Lung (tissue), 12 donors: ENCODE measurements around the gene ARHGAP10. TPM values are rescaled to one million over a fixed set of nuclear protein-coding genes. Genes with fewer than 3 reads are reported as not detected.
A peak's percentile ranks its signal among the peaks of the same experiment; 100 is the strongest.

Experiments used
- ATAC-seq: fragments of 200-7000 bp; cut with Tn5 transposase; one replicate; pipeline ENCODE4 v1.9.1; 2020; ENCODE audit warnings: moderate number of reproducible peaks; ENCODE audit not compliant: insufficient read depth, low FRiP score
- DNase-seq, 3 donors: peaks; one replicate each; pipeline ENCODE4 v3.0.0-alpha.2; 2013 to 2017
- H3K27ac ChIP-seq, 2 donors: one replicate each; pipeline ENCODE4 v1.5.1; 2013; ENCODE audit warnings: mild to moderate bottlenecking in 2 of 2, moderate library complexity in 2 of 2, control low read depth in 1 of 2, inconsistent platforms in 1 of 2, low read depth in 1 of 2, low read length in 1 of 2
- H3K27me3 ChIP-seq, 3 donors: one replicate each; pipeline ENCODE4 v1.5.1; 2013; ENCODE audit warnings: low read length in 2 of 3; ENCODE audit not compliant: control insufficient read depth in 3 of 3, insufficient read depth in 3 of 3
- H3K36me3 ChIP-seq, 4 donors: one replicate each; pipeline ENCODE4 v1.5.1; 2013; ENCODE audit warnings: low read length in 4 of 4, mild to moderate bottlenecking in 1 of 4, moderate library complexity in 1 of 4; ENCODE audit not compliant: control insufficient read depth in 4 of 4, insufficient read depth in 4 of 4
- H3K4me1 ChIP-seq, 5 donors: one replicate each; pipeline ENCODE4 v1.5.1; 2013; ENCODE audit warnings: low read length in 5 of 5, mild to moderate bottlenecking in 2 of 5, moderate library complexity in 1 of 5; ENCODE audit not compliant: control insufficient read depth in 5 of 5, insufficient read depth in 5 of 5
- H3K4me3 ChIP-seq: one replicate; pipeline ENCODE4 v1.5.1; 2013; ENCODE audit warnings: mild to moderate bottlenecking, control low read depth, moderate library complexity
- H3K9ac ChIP-seq, 2 donors: one replicate each; pipeline ENCODE4 v1.5.1; 2013; ENCODE audit warnings: low read length in 2 of 2, control low read depth in 1 of 2; ENCODE audit not compliant: insufficient read depth in 1 of 2
- H3K9me3 ChIP-seq, 4 donors: one replicate each; pipeline ENCODE4 v1.5.1; 2013; ENCODE audit warnings: low read length in 3 of 4, mild to moderate bottlenecking in 1 of 4, moderate library complexity in 1 of 4; ENCODE audit not compliant: control insufficient read depth in 4 of 4, insufficient read depth in 3 of 4
- CTCF ChIP-seq: IDR thresholded peaks from 2 replicates; pipeline ENCODE4 v1.5.1; 2012; ENCODE audit warnings: mild to moderate bottlenecking; ENCODE audit errors: control extremely low read depth, extremely low read depth
- WGBS, 2 donors: extraction: QIAGEN DNeasy Blood & Tissue Kit; methylation state at CpG; one replicate each; pipeline ENCODE4 v1.1.7; 2013; 5-methylcytosine and 5-hydroxymethylcytosine counted together
- polyA plus RNA-seq, 2 donors: library from polyadenylated mRNA; stranded (reverse); fragments of 200-250 nt; gene quantifications; one replicate each; pipeline ENCODE4 v1.2.1, GENCODE V29; 2013
- total RNA-seq, 2 donors: library from RNA; depleted of rRNA in 1 of 2; stranded (reverse); fragments of >200 nt in 1 of 2; gene quantifications; one replicate each; pipeline ENCODE4 v1.2.1, GENCODE V29; 2014 to 2021
- donor health status: control.
- donor health status: control.
- donor health status: Bipolar disorder and iron deficiency.
- donor health status: healthy.
- donor health status: DM: yes; HTN: yes; CAD: no.

The ARHGAP10 gene
- total and polyA plus RNA-seq, 4 donors: 9.1 to 25.0 (median 17.5) TPM

- no peak for TF ChIP-seq CTCF
- Histone ChIP-seq H3K27ac (no peak overlapping the region), H3K4me1 (peaks cover 0 to 11% (median 0%) of the 10 kb centered on the region in 5 donors), H3K36me3 (peaks cover 0 to 8% (median 1%) of the 10 kb centered on the region in 4 donors), H3K9me3 (no peaks in the 10 kb centered on the region), H3K9ac (no peak overlapping the region), H3K27me3 (no peaks in the 10 kb centered on the region), H3K4me3 (no peak overlapping the region)
- peak in 2 of 3 donors; percentile 43 to 59 for DNase-seq
- 63 to 77% methylated on average over 8 of the region's 8 CpGs for WGBS, 2 donors
- ATAC-seq: no peak
Measured at GRCh38 chr4:148061795-148062194, 329.9 kb downstream of the ARHGAP10 start.

- WGBS, 2 donors: 86 to 89% methylated on average over 10 of the region's 10 CpGs
- Histone ChIP-seq H3K9me3 (no peaks in the 10 kb centered on the region), H3K36me3 (peaks cover 0 to 8% (median 1%) of the 10 kb centered on the region in 4 donors), H3K27ac (no peak overlapping the region), H3K27me3 (no peaks in the 10 kb centered on the region), H3K4me1 (peaks cover 0 to 13% (median 0%) of the 10 kb centered on the region in 5 donors), H3K4me3 (no peak overlapping the region), H3K9ac (no peak overlapping the region)
- TF ChIP-seq CTCF: no peak
- ATAC-seq (no peak), DNase-seq (no peak)
Measured at GRCh38 chr4:148062301-148062950, 330.5 kb downstream of the ARHGAP10 start.

- no peak overlapping the region for H3K4me3 ChIP-seq
- WGBS, 2 donors: 91 to 98% methylated on average over 9 of the region's 9 CpGs
- peaks cover 0 to 8% (median 1%) of the 10 kb centered on the region in 4 donors for H3K36me3 ChIP-seq
- H3K27me3 ChIP-seq: no peaks in the 10 kb centered on the region
- no peaks in the 10 kb centered on the region for H3K9me3 ChIP-seq
- no peak for DNase-seq
- TF ChIP-seq CTCF: no peak
- H3K9ac ChIP-seq: no peak overlapping the region
- no peak for ATAC-seq
- H3K27ac ChIP-seq: no peak overlapping the region
- H3K4me1 ChIP-seq: peaks cover 0 to 13% (median 3%) of the 10 kb centered on the region in 5 donors
Measured at GRCh38 chr4:148064451-148064850, 332.6 kb downstream of the ARHGAP10 start.

GRCh38 chr4:148065075-148065474 is 333.2 kb downstream of the ARHGAP10 start:
- 75 to 85% methylated on average over 5 of the region's 5 CpGs for WGBS, 2 donors
- H3K4me3 ChIP-seq: no peak overlapping the region
- ATAC-seq: no peak
- H3K9ac ChIP-seq: no peak overlapping the region
- H3K4me1 ChIP-seq: peaks cover 4 to 13% (median 9%) of the 10 kb centered on the region in 5 donors
- H3K9me3 ChIP-seq: no peaks in the 10 kb centered on the region
- H3K27ac ChIP-seq: no peak overlapping the region
- TF ChIP-seq CTCF: no peak
- H3K27me3 ChIP-seq: no peaks in the 10 kb centered on the region
- H3K36me3 ChIP-seq: peaks cover 0 to 11% (median 1%) of the 10 kb centered on the region in 4 donors
- DNase-seq: peak; percentile 46 to 65 (median 58)
